Hindlimb muscle (tissue), 1 donor: ENCODE data around the gene NDOR1. TPM values are rescaled to one million over a fixed set of nuclear protein-coding genes. Genes with fewer than 3 reads are reported as not detected.
A peak's percentile ranks its signal among the peaks of the same experiment; 100 is the strongest.

Experiments
- DNase-seq: peaks from one replicate; pipeline ENCODE4 v3.0.0-alpha.2; 2013
- polyA plus RNA-seq: library from polyadenylated mRNA; unstranded; fragments of 120-200 nt; gene quantifications from one replicate; pipeline ENCODE4 v1.2.1, GENCODE V29; 2013; ENCODE audit not compliant: insufficient read length

Gene NDOR1
- polyA plus RNA-seq, 1 donor, result 10.5 TPM

DNA sequence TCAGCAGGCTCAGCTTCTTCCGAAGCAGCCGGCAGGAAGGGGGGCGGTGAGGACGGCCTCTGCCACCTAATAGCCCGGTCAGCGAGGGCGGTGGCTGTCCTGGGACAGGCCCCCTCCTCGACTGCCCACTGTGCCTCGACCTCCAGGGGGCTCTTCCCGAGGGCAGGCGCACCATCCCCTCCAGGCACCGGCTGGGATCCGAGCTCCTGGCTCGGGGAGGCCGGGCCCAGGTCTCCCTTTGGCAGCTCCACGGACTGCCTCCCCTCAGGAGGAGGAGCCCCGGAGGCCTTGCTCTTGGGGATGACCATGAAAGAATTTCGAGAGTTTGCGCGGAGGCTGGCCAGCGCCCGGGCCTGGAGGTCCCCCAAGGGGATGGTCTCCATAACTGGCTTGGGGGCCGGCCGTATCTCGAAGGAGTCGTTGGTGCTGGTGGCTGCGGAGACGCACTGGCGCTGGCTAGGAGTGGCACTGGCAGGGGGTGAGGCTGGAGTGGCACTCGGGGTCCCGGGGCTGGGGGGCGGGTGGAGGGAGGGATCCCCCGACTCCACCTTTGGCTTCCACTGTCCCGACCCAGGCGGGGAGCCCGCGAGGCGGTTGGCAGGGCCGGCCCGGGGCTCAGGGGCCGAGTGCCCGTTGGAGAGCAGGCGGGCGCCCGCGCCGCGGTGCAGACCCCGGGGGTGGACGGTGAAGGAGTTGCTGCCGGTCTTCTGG lies 5.9 kb upstream of the NDOR1 start:
- DNase-seq, result no peak

DNA sequence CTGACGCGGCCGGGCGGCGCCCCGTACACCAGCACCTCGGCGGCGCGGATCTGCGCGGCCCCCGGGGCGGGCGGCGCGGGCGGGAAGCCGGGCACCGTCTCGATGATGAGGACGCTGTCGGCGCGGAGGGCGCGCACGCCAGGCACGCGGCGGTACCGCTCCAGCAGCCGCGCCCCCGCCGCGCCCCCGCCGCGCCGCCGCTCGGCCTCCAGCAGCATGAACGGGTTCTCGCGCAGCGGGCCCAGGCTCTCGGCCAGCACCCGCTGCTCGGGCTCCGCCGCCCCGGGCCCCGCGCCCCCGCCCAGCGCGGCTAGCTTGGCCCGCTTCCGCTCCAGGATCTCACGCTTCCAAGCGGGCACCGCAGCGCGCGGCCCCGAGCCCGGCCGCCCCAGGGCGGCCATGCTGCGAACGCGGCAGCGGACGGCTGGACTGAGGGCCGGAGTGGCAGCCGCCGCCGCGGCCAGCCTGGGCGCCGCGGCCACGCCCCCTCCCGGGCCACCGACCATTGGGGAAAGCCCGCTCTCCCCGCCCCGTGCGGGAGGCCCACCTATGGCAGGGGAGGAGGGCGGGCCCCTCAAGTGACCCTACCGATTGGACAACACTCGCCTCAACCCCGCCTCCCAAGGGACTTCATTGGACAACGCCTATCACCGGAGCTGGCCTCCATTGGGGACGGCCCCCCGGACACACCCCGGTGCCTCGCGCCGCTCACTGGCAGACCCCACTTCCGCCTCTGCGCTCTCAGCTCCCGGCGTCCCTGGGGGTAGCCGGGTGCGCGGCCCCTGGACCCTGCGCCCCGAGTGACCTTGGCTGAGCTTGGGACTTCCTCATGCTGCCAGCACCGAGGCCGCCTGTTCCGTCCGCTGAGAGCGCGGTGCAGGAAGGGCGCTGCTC lies 4.9 kb upstream of the NDOR1 start, which contains the start of gene TPRN:
TPRN (minus strand) TSS at position 431 of the 894 bp plus-strand sequence; CDS start at position 401, 30 bp downstream.
- DNase-seq, result peak; percentile 97

DNA sequence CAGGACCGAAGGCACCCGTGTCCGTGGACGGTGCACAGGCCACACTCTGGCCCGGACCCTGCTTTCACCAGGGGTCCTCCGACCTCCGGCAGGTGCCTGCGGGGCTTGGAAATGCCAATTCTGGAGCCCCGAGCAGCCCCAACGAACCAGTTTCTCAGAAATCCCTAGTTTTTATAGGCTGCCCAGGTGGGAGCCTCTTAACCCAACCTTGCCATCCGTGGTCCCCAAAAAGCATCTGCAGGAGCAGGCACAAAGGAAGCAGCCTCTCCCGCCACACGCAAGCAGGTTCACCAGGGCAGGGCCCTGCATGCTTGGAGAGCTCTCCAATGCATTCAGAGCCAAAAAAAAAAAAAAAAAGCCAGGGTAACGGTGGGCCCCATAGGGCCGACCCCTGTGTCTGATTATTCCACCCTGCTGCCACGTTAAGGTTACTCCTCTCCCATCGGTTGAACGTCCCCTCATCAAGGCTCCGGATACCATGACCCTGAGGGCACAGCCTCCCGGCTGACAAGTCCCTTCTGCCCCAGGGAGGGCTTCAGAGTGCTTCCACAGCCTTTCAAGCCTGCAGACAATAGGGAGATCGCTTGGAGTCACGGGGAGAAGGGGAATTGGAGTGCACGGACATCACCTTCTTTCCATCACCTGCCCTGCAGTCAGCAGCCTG lies 4.2 kb upstream of the NDOR1 start:
- no peak for DNase-seq

DNA sequence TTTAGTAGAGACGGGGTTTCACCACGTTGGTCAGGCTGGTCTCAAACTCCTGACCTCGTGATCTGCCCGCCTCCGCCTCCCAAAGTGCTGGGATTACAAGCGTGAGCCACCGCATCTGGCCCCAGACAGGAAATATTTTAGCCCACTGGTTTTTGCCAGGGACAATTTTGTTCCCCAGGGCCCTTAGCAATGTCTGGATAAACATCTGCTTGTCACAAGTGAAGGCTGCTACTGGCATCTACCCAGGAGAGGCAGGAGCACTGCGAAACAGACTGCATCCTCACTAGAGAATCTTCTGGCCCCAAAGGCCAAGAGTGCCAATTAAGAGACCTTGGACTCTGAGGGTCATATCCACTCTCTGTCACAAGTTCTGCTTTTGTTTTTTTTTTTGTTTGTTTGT lies 2.5 kb upstream of the NDOR1 start:
- DNase-seq, result no peak

DNA sequence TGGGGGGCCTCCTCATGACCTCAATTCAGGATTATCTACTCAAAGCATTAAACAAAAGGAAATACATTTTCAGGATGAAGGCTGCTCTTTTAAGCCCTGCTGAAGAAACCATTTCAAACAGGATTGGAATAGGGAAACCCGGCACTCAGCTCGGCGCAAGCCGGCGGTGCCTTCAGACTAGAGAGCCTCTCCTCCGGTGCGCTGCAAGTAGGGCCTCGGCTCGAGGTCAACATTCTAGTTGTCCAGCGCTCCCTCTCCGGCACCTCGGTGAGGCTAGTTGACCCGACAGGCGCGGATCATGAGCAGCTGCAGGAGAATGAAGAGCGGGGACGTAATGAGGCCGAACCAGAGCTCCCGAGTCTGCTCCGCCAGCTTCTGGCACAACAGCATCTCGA lies 772 bp upstream of the NDOR1 start:
- DNase-seq, result no peak

DNA sequence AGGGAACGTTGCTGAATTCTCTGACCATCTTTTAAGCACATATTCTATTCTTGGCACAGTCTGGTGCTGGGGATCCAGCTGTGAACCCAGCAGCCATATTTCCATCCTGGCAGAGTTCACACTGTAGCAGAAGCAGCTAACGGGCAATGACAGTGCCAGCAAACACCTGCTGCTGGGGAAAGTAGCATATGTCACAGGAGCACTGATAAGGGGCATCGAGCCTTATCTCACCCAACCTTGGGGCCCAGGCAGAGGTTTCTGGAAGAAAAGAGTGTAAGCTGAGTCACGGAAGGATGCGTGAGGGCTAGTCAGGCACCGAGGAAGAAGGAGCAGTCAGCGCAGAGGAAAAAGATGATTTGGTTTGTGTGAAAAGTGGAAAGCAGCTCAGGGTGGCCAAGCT lies 1.1 kb downstream of the NDOR1 start:
- no peak for DNase-seq

DNA sequence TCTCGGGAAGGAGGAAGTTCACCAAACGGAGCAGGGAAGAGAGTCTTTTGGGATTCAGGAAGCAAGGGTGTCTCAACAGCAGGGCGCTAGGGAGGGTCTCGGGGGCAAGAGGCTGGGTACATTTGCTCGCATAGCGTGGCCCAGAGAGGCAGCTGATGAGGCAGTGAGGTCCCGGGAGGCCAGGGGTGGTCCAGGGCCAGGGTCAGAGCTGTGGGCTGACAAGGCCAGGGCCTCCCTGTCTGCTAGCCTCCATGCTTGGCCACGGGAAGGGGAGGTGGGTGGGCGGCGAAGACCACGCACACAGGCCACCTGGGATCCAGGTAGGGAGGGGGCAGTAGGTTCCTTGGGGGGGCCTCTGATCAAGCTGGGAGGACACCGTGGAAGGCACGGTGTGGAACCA lies 6.0 kb downstream of the NDOR1 start:
- DNase-seq, result no peak

DNA sequence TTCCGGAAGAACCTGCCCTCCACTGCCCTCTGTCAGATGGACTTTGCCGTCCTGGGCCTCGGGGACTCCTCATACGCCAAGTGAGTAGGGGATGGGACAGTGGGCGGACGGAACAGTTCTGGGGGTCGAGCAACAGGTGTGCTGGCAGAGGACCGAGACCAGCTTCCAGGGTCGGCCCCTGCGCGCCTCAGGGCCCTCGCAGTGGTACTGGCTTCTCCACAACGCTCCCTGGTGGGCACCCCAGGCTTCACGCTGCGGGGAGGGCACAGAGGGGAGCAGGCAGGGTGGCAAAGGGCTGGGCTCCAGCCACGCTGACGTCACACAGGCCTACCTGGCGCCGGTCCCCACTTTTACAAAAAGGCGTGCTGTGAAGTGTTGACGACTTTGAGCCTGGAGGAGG lies 7.0 kb downstream of the NDOR1 start:
- no peak for DNase-seq

DNA sequence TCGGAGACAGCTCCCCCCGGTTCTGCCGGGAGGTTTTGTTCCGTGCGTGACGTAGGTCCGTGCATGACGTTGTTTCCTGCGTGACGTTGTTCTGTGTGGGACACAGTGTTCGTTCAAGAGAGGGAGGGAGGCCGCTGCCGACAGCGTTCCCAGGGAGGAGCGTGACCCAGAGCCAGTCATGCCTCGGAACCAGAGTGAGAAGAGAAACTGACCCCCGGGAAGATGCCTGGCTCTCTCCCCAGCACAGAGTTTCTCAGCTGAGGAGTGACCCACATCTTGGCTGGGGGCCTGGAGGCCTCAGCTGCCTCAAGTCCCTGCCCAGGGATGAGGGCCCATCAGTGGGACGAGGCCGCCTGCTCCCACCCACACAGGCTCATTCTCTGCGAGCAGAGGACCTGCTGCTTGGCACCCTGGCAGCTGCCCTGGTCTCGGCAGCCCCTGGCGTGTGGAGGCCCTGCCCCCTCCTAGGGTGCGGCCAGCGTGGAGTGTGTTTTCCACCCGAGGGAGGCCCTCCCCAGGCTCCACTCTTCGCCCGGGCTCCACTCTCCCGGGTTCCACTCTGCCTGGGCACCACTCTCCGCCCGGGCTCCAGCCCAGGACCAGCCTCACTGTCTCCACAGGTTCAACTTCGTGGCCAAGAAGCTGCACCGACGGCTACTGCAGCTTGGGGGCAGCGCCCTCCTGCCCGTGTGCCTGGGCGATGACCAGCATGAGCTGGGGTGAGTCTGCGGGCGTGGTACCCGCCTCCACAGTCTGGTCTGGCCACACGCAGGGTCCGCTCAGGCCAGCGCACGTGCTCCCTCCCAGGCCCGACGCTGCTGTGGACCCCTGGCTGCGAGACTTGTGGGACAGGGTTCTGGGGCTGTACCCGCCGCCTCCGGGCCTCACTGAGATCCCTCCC lies 7.9 kb downstream of the NDOR1 start:
- no peak for DNase-seq

DNA sequence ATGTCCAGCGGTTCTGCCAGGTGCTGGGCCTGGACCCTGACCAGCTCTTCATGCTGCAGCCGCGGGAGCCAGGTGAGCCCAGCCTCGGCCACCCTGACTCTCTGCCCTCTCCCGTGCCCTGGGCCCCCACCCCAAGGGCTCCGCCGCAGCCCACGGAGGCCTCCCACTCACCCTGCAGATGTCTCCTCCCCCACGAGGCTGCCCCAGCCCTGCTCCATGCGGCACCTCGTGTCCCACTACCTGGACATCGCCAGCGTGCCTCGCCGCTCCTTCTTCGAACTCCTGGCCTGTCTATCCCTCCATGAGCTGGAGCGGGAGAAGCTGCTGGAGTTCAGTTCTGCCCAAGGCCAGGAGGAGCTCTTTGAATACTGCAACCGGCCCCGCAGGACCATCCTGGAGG lies 9.1 kb downstream of the NDOR1 start:
- no peak for DNase-seq

DNA sequence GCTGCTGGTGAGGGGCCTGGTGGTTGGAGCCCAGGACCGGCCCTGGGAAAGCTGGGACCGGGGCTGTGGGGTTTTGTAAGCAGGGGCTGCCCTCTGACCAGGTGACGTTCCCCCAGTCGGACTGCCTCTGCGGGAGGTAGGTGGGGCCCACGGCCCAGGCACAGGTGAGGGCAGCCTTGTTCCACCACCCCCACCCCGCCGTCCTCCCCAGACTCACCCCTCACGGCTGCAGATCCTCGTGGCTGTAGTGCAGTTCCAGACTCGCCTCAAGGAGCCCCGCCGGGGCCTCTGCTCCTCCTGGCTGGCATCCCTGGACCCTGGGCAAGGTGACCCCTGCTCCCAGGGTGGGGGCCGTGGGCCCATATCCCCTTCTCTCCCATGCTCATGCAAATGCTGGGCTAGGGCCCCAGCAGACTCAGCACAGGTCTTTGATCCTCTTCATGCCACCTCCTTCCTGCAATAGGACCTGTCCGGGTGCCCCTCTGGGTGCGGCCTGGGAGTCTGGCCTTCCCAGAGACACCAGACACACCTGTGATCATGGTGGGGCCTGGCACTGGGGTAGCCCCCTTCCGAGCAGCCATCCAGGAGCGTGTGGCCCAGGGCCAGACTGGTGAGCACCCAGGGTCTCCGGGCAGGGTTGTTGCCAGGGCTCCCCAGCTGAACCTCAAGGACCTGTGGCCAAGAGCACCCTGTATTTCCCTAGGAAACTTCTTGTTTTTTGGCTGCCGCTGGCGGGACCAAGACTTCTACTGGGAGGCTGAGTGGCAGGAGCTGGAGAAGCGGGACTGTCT lies 9.9 kb downstream of the NDOR1 start:
- DNase-seq, result no peak

DNA sequence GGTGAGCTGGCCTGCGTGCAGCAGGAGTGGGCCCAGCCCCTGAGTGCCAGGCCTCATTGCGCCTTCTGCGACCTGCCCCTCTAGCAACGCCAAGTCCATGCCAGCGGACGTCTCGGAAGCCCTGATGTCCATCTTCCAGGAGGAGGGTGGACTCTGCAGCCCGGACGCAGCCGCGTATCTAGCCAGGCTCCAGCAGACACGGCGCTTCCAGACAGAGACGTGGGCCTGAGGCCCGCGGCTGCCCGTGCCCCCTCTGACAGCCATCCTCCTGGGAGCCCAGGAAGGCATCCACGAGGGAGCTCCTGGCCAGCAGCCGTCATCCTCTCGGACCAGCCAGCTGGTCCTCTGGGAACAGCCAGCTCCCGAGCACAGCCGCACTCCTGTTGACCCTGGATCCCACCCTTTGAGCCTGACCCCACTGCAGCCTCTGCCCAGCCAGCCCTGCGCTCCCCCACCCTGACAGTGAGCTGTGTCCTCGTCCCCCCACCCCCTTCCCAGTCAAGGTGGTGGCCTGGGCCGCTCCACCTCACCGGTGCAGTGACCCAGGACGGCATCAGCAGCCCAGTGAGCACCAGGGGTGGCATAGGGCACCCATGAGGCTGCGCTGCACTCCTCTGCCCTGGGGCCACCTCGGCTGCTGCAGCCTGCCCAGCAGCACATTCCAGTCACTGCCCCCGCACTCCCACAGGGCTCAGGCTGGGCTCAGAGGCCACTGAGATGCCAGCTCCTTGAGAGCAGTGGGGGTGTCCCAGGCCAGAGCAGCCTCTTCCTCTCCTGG lies 10.9 kb downstream of the NDOR1 start:
- no peak for DNase-seq

DNA sequence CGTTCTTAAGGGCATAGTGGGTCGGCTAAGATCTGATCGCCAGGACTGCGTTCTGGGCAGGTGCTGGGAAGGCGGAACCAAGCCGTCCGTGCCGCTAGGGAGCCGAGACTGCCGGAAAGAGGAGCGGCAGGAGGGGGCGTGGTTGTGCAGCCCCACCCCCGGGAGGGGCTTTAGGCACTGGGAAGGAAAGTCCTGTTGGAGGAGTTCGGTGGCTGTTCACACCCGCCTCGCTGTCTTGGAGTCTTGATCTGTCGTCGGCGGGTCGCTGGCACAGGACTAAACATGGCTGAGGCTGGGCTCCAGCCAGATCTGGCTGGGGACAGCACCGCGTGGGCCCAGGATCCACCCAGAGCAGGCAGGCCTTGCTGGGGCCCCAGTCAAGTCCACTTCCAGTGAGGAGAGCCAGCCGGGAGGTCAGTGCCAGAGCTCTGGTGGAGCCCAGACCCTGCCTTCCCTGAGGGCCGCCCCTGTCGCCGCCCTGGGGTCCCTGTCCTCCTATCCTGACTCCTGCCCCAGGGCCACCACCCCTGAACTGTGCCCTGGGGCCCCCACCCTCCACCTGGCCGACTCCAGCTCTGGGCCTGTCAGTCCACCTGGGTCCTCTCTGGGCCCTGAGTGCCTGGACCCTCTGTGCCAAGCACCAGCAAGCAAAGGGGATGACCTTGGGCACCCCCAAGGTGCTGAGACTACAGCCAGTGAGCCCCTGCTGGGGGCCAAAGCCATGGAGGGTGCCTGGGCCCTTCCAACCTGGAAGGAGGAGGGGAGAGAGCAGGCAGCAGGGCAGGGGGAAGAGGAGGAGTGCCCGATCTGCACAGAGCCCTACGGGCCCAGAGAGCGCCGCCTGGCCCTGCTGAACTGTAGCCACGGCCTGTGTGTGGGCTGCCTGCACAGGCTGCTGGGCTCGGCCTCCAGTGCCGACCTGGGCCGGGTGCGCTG lies 12.0 kb downstream of the NDOR1 start:
- no peak for DNase-seq

DNA sequence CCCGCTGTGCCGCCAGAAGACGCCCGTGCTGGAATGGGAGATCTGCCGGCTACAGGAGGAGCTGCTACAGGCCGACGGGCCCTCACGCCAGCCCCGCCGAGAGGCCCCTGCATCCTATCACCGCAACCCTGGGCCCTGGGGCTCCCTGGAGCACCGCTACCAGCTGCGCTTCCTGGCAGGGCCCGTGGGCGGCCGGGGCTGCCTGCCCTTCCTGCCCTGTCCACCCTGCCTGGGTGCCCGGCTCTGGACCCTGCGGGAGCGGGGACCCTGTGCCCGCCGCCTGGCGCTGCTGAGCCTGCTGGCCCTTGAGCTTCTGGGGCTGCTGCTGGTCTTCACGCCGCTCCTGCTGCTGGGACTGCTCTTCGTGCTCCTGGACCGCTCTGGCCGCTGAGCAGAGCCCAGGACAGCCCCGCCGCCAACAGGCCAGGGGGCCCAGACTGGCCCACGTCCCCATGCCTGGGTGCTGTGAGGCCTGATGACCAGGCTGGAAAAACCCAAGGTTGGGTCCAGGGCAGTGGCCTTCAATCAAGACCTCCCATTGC lies 12.8 kb downstream of the NDOR1 start:
- DNase-seq, result no peak

DNA sequence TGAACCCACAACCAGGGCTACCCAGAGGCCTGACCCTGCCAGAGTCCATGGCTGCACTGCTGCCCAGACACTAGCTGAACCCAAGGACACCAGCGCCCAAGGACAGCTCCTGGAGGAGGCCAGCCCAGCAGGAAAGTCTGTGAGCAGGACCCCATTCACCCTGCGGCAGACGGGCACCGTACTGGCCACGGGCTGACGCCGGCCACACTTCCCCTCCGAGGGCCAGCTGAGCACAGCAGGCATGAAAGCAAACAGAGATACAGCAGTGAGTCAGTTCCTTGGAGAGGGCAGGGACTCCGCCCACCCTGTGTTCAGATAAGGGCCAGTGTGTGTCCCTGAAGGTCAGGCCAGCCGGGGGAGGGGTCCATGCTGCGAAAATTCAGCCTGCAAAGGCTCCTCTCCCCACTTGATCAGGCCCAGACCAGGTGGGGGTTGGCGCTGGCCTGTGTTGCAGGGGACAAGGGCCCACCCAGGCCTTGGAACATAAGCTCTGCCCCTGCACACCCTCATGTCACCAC lies 13.3 kb downstream of the NDOR1 start:
- DNase-seq, result no peak

DNA sequence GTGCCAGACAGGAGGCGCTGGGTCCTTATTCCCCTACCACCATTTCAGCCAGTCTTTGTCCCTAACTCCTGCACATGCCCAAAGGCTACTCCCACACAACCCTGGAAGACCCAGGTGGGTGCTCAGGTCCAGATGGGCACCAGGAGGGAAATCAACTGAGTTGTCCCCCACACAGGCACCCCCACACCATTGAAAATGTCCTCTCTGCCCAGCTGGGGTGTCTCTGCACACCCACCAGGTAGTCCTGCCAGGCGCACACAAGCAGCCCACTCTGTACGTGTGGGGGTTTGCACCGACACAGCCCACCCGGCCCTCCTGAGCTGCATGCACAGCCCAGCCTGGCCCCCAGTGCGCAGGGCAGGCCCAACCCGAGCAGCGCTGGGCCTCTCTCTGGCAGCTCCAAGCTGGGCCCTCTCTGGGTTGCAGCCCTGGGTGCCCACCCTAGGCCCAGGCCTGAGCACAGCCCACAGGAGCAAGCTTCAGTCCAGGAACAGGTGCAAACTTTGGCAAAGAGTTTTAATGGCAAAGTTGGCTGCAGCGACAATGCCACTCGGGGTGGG lies 14.3 kb downstream of the NDOR1 start:
- DNase-seq, result no peak

DNA sequence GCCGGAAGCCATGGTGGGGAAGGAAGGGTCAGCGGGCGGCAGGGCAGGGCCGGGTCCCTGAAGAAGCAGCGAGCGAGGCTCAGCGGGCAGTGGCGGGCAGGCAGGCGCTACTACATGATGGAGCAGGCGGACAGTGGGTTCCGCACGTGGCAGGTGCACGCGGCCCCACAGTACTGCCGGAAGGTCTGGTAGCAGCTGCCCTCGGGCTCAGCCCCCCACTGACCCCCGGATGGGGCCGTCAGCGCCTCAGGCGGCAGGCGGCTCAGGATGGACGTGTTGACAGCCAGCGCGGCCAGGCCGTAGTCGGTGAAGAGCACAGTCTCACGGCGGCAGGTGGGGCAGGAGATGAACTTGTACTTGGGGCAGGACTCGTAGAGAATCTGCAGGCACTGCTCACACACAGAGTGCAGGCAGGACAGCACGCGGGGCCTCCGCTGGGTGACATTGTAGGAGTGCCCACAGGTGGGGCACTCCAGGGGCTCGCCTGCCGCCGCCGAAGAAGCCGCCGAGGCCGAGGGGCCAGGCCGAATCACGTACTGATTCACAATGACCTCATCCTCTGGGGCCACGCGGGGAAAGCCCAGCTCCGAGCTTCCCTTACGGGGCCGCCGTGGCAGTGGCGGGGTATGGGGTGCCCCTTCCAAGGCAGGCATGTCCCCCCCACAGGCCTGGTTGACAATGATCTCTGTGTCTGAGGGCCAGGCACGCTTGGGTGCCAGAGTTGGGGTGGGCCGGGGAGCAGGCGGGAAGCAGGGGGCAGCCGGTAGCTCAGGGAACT lies 15.0 kb downstream of the NDOR1 start:
- DNase-seq, result no peak

DNA sequence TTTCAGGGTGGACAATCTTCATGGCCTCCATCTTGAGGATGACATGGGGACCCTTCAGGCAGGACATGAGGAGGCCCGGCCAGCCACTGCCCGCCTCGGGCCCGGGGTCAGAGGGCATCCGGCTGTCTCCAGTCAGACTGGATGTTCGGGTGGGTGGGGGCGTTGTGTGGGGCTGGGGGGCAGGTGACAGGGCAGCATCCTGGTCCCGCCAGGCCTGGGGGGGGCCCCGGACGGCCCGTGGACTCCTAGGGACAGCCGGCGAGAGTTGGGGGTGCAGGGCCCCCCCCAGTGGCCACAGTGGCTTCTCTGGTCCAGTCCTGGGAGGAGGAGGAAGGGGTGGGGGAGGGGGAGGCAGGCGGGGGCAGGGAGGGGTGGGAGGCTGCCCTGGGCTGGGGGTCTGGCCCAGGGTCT lies 15.6 kb downstream of the NDOR1 start:
- no peak for DNase-seq
